GM21786 (cell line): ENCODE data around the gene CACNA1G.

Source experiments
- ATAC-seq: cut with Tn5 transposase; IDR thresholded peaks from one replicate; pipeline ENCODE4 v1.9.1; 2021; ENCODE audit not compliant: unreplicated experiment

The CACNA1G gene

GRCh38 chr17:50560185-50560824 is at the start of gene CACNA1G:
Gene CACNA1G, plus strand, starts transcription at chr17:50560715. Its CDS starts 745 bp downstream, at chr17:50561460.
- peak; percentile 80 for ATAC-seq

GRCh38 chr17:50511058-50511457 is 49.5 kb upstream of the CACNA1G start:
- peak; percentile 91 for ATAC-seq

GRCh38 chr17:50513495-50513894 is 47.0 kb upstream of the CACNA1G start:
- no peak for ATAC-seq

- ATAC-seq, result no peak
These were observed 46.1 kb upstream of the CACNA1G start for GRCh38 chr17:50514388-50514787.

GRCh38 chr17:50514936-50515702 is 45.4 kb upstream of the CACNA1G start:
- ATAC-seq, result no peak

GRCh38 chr17:50517011-50517410 is 43.5 kb upstream of the CACNA1G start:
- no peak for ATAC-seq

- ATAC-seq, result no peak
These were observed 42.8 kb upstream of the CACNA1G start for GRCh38 chr17:50517504-50518383.

- ATAC-seq, result no peak
These were observed 42.0 kb upstream of the CACNA1G start for GRCh38 chr17:50518384-50519023.

GRCh38 chr17:50519141-50519834 is 41.2 kb upstream of the CACNA1G start:
- no peak for ATAC-seq

- no peak for ATAC-seq
These were observed 40.0 kb upstream of the CACNA1G start for GRCh38 chr17:50520483-50520882.

- ATAC-seq, result no peak
These were observed 39.0 kb upstream of the CACNA1G start for GRCh38 chr17:50521514-50521913.

- ATAC-seq, result no peak
These were observed 37.7 kb upstream of the CACNA1G start for GRCh38 chr17:50522766-50523165.

GRCh38 chr17:50523208-50523607 is 37.3 kb upstream of the CACNA1G start:
- no peak for ATAC-seq

- no peak for ATAC-seq
These were observed 35.7 kb upstream of the CACNA1G start for GRCh38 chr17:50524838-50525237.

- no peak for ATAC-seq
These were observed 33.3 kb upstream of the CACNA1G start for GRCh38 chr17:50527155-50527762.

- ATAC-seq, result no peak
These were observed 32.5 kb upstream of the CACNA1G start for GRCh38 chr17:50527949-50528474.

GRCh38 chr17:50529849-50530248 is 30.7 kb upstream of the CACNA1G start:
- no peak for ATAC-seq

GRCh38 chr17:50531428-50532025 is 29.0 kb upstream of the CACNA1G start:
- no peak for ATAC-seq

GRCh38 chr17:50532452-50533024 is 28.0 kb upstream of the CACNA1G start, which contains the start of gene EPN3:
Gene EPN3, plus strand, starts transcription at chr17:50532735. Its CDS starts 3,822 bp downstream, at chr17:50536557.
- no peak for ATAC-seq
